Cardiac atrium fibroblast (primary cell): Measurements from ENCODE around the gene GRM1. TPM values are rescaled to one million over a fixed set of nuclear protein-coding genes. Genes with fewer than 3 reads are reported as not detected.

Experiments
- total RNA-seq: library from RNA; depleted of rRNA; stranded (reverse); fragments of >200 nt; gene quantifications from 2 replicates; pipeline ENCODE4 v1.2.3, GENCODE V29; 2015

The GRM1 gene
- total RNA-seq: not detected in 2 replicates

GRCh38 chr6:146028851-146029572, at the start of gene GRM1:
Gene GRM1, plus strand, starts transcription at chr6:146029062. Its CDS starts 456 bp downstream, at chr6:146029518.

Other genes starting within 250 kb of the GRM1 start
- gene FBXO30, start 214.3 kb upstream of the GRM1 start, total RNA-seq: 6.7 and 8.7 TPM in 2 replicates
- gene SHPRH, start 64.7 kb upstream of the GRM1 start, total RNA-seq: 7.2 and 8.1 TPM in 2 replicates